ENCODE results near the gene RANBP3.

Gene RANBP3

GRCh38 chr19:5957170-5957569 lies 20.8 kb downstream of the RANBP3 start:
- Histone ChIP-seq H3K36me3 (ENCODE audit: insufficient read depth, insufficient read length, low read length) (peaks cover 25% of the 10 kb centered on the region), H3K27me3 (ENCODE audit: insufficient read depth, insufficient read length) (no peaks in the 10 kb centered on the region), H3K4me1 (ENCODE audit: insufficient read depth, insufficient read length) (peaks cover 29% of the 10 kb centered on the region), H3K9me3 (ENCODE audit: insufficient read depth, low read length) (no peaks in the 10 kb centered on the region), H3K4me3 (ENCODE audit: insufficient read length, low read depth) (no peak overlapping the region), H3K9ac (ENCODE audit: insufficient read length, low read depth) (no peak overlapping the region)
- TF ChIP-seq SUZ12 (IDR thresholded peaks at IDR 0.05; ENCODE audit: extremely low read depth, insufficient read depth, insufficient read length) (no peak), ZNF274 (IDR thresholded peaks at IDR 0.05; ENCODE audit: low read depth, low read length) (no peak)
- no peak for DNase-seq (ENCODE audit: low read depth, low spot score)

- Histone ChIP-seq H3K4me1 (ENCODE audit: insufficient read depth, insufficient read length) (peaks cover 26% of the 10 kb centered on the region), H3K27me3 (ENCODE audit: insufficient read depth, insufficient read length) (no peaks in the 10 kb centered on the region), H3K36me3 (ENCODE audit: insufficient read depth, insufficient read length, low read length) (peaks cover 29% of the 10 kb centered on the region), H3K9ac (ENCODE audit: insufficient read length, low read depth) (no peak overlapping the region), H3K9me3 (ENCODE audit: insufficient read depth, low read length) (no peaks in the 10 kb centered on the region), H3K4me3 (ENCODE audit: insufficient read length, low read depth) (no peak overlapping the region)
- DNase-seq (ENCODE audit: low read depth, low spot score), result no peak
- TF ChIP-seq ZNF274 (IDR thresholded peaks at IDR 0.05; ENCODE audit: low read depth, low read length) (no peak), SUZ12 (IDR thresholded peaks at IDR 0.05; ENCODE audit: extremely low read depth, insufficient read depth, insufficient read length) (no peak), YY1 (IDR thresholded peaks at IDR 0.05; ENCODE audit: insufficient read depth, insufficient read length) (no peak)
Observed at GRCh38 chr19:5956728-5957127, 21.2 kb downstream of the RANBP3 start.

GRCh38 chr19:5956323-5956722 lies 21.6 kb downstream of the RANBP3 start:
- Histone ChIP-seq H3K4me3 (ENCODE audit: insufficient read length, low read depth) (no peak overlapping the region), H3K4me1 (ENCODE audit: insufficient read depth, insufficient read length) (peaks cover 28% of the 10 kb centered on the region), H3K9ac (ENCODE audit: insufficient read length, low read depth) (no peak overlapping the region)

GRCh38 chr19:5955636-5955935 lies 22.4 kb downstream of the RANBP3 start:
- Histone ChIP-seq H3K9me3 (ENCODE audit: insufficient read depth, low read length) (no peaks in the 10 kb centered on the region), H3K9ac (ENCODE audit: insufficient read length, low read depth) (no peak overlapping the region), H3K4me3 (ENCODE audit: insufficient read length, low read depth) (no peak overlapping the region), H3K36me3 (ENCODE audit: insufficient read depth, insufficient read length, low read length) (peaks cover 36% of the 10 kb centered on the region), H3K27me3 (ENCODE audit: insufficient read depth, insufficient read length) (no peaks in the 10 kb centered on the region), H3K4me1 (ENCODE audit: insufficient read depth, insufficient read length) (peaks cover 27% of the 10 kb centered on the region)
- DNase-seq (ENCODE audit: low read depth, low spot score), result no peak
- no peak for TF ChIP-seq ZNF274 (IDR thresholded peaks at IDR 0.05; ENCODE audit: low read depth, low read length)
- TF ChIP-seq YY1 (IDR thresholded peaks at IDR 0.05; ENCODE audit: insufficient read depth, insufficient read length), result no peak
- no peak for TF ChIP-seq SUZ12 (IDR thresholded peaks at IDR 0.05; ENCODE audit: extremely low read depth, insufficient read depth, insufficient read length)

More at GRCh38 chr19:5956323-5956722, 21.6 kb downstream of the RANBP3 start:
- H3K9me3 ChIP-seq (ENCODE audit: insufficient read depth, low read length), result no peaks in the 10 kb centered on the region
- TF ChIP-seq SUZ12 (IDR thresholded peaks at IDR 0.05; ENCODE audit: extremely low read depth, insufficient read depth, insufficient read length), result no peak
- no peak for TF ChIP-seq ZNF274 (IDR thresholded peaks at IDR 0.05; ENCODE audit: low read depth, low read length)
- no peak for TF ChIP-seq YY1 (IDR thresholded peaks at IDR 0.05; ENCODE audit: insufficient read depth, insufficient read length)
- DNase-seq (ENCODE audit: low read depth, low spot score), result no peak
- peaks cover 30% of the 10 kb centered on the region for H3K36me3 ChIP-seq (ENCODE audit: insufficient read depth, insufficient read length, low read length)
- H3K27me3 ChIP-seq (ENCODE audit: insufficient read depth, insufficient read length), result no peaks in the 10 kb centered on the region

- H3K27me3 ChIP-seq (ENCODE audit: insufficient read depth, insufficient read length), result no peaks in the 10 kb centered on the region
- peaks cover 24% of the 10 kb centered on the region for H3K4me1 ChIP-seq (ENCODE audit: insufficient read depth, insufficient read length)
- no peak for DNase-seq (ENCODE audit: low read depth, low spot score)
- H3K9me3 ChIP-seq (ENCODE audit: insufficient read depth, low read length), result no peaks in the 10 kb centered on the region
- H3K4me3 ChIP-seq (ENCODE audit: insufficient read length, low read depth), result no peak overlapping the region
- H3K36me3 ChIP-seq (ENCODE audit: insufficient read depth, insufficient read length, low read length), result peaks cover 41% of the 10 kb centered on the region
- no peak overlapping the region for H3K9ac ChIP-seq (ENCODE audit: insufficient read length, low read depth)
- TF ChIP-seq YY1 (IDR thresholded peaks at IDR 0.05; ENCODE audit: insufficient read depth, insufficient read length), result no peak
- TF ChIP-seq ZNF274 (IDR thresholded peaks at IDR 0.05; ENCODE audit: low read depth, low read length), result no peak
- no peak for TF ChIP-seq SUZ12 (IDR thresholded peaks at IDR 0.05; ENCODE audit: extremely low read depth, insufficient read depth, insufficient read length)
Observed at GRCh38 chr19:5954293-5954692, 23.6 kb downstream of the RANBP3 start.

- Histone ChIP-seq H3K4me3 (ENCODE audit: insufficient read length, low read depth) (no peak overlapping the region), H3K9me3 (ENCODE audit: insufficient read depth, low read length) (no peaks in the 10 kb centered on the region), H3K27me3 (ENCODE audit: insufficient read depth, insufficient read length) (no peaks in the 10 kb centered on the region), H3K36me3 (ENCODE audit: insufficient read depth, insufficient read length, low read length) (peaks cover 38% of the 10 kb centered on the region), H3K9ac (ENCODE audit: insufficient read length, low read depth) (no peak overlapping the region), H3K4me1 (ENCODE audit: insufficient read depth, insufficient read length) (peaks cover 21% of the 10 kb centered on the region)
- TF ChIP-seq SUZ12 (IDR thresholded peaks at IDR 0.05; ENCODE audit: extremely low read depth, insufficient read depth, insufficient read length) (no peak), ZNF274 (IDR thresholded peaks at IDR 0.05; ENCODE audit: low read depth, low read length) (no peak), YY1 (IDR thresholded peaks at IDR 0.05; ENCODE audit: insufficient read depth, insufficient read length) (no peak)
- DNase-seq (ENCODE audit: low read depth, low spot score), result no peak
Observed at GRCh38 chr19:5953680-5954213, 24.2 kb downstream of the RANBP3 start.

- DNase-seq (ENCODE audit: low read depth, low spot score), result no peak
- no peak overlapping the region for H3K4me3 ChIP-seq (ENCODE audit: insufficient read length, low read depth)
- peaks cover 16% of the 10 kb centered on the region for H3K4me1 ChIP-seq (ENCODE audit: insufficient read depth, insufficient read length)
Observed at GRCh38 chr19:5953030-5953589, 24.8 kb downstream of the RANBP3 start.

More at GRCh38 chr19:5953030-5953589, 24.8 kb downstream of the RANBP3 start:
- Histone ChIP-seq H3K9ac (ENCODE audit: insufficient read length, low read depth) (no peak overlapping the region), H3K9me3 (ENCODE audit: insufficient read depth, low read length) (no peaks in the 10 kb centered on the region), H3K27me3 (ENCODE audit: insufficient read depth, insufficient read length) (no peaks in the 10 kb centered on the region), H3K36me3 (ENCODE audit: insufficient read depth, insufficient read length, low read length) (peaks cover 36% of the 10 kb centered on the region)
- TF ChIP-seq YY1 (IDR thresholded peaks at IDR 0.05; ENCODE audit: insufficient read depth, insufficient read length) (no peak), SUZ12 (IDR thresholded peaks at IDR 0.05; ENCODE audit: extremely low read depth, insufficient read depth, insufficient read length) (no peak), ZNF274 (IDR thresholded peaks at IDR 0.05; ENCODE audit: low read depth, low read length) (no peak)

Data from NT2/D1 (cell line).